Fibroblast of peridontal ligament (primary cell): Measurements from ENCODE around the gene C10orf88.
"Not testable (repeated sequence)": the region's sequence is repeated elsewhere in the genome, so short reads cannot be mapped to it uniquely, and the experiment has no call there.

Source experiments
- DNase-seq: peaks from one replicate; pipeline ENCODE4 v3.0.0-alpha.2; 2010; ENCODE audit errors: extremely low read depth

Gene C10orf88

GRCh38 chr10:122957474-122957873, 3.4 kb upstream of the C10orf88 start:
- DNase-seq = no peak

GRCh38 chr10:122955892-122956291, 1.9 kb upstream of the C10orf88 start:
- DNase-seq = no peak

GRCh38 chr10:122954731-122955050, 664 bp upstream of the C10orf88 start:
- no peak for DNase-seq

GRCh38 chr10:122949296-122949695, 4.7 kb downstream of the C10orf88 start:
- DNase-seq = no peak

- DNase-seq = peak; percentile 83
Measured at GRCh38 chr10:122939856-122940543, 14.0 kb downstream of the C10orf88 start.

GRCh38 chr10:122939133-122939855, 14.7 kb downstream of the C10orf88 start:
- no peak for DNase-seq

- no peak for DNase-seq
Measured at GRCh38 chr10:122931088-122931906, 22.7 kb downstream of the C10orf88 start.

GRCh38 chr10:122930140-122930539, 23.9 kb downstream of the C10orf88 start:
- no peak for DNase-seq

GRCh38 chr10:122915700-122916099, 38.3 kb downstream of the C10orf88 start:
- no peak for DNase-seq

- DNase-seq = peak; percentile 33
Measured at GRCh38 chr10:122911889-122912484, 42.0 kb downstream of the C10orf88 start.

GRCh38 chr10:122910310-122910709, 43.7 kb downstream of the C10orf88 start, which contains the start of gene FAM24A:
Gene FAM24A (plus strand): TSS chr10:122910610. CDS start chr10:122911635, 1,025 bp downstream.
- DNase-seq = no peak

- not testable (repeated sequence) for DNase-seq
Measured at GRCh38 chr10:122903861-122904260, 50.2 kb downstream of the C10orf88 start.

GRCh38 chr10:122894261-122894944, 59.6 kb downstream of the C10orf88 start:
- DNase-seq = no peak

- no peak for DNase-seq
Measured at GRCh38 chr10:122884166-122884565, 69.9 kb downstream of the C10orf88 start.

GRCh38 chr10:122882766-122883165, 71.3 kb downstream of the C10orf88 start:
- no peak for DNase-seq
